HG03066 (cell line): ENCODE results near the gene DPY30.
"Not testable (repeated sequence)": the region's sequence is repeated elsewhere in the genome, so short reads cannot be mapped to it uniquely, and the experiment has no call there.

Experiments used
- ATAC-seq: cut with Tn5 transposase; IDR thresholded peaks from one replicate; pipeline ENCODE4 v1.9.1; 2021; ENCODE audit warnings: low read depth; ENCODE audit not compliant: unreplicated experiment

The DPY30 gene

DNA sequence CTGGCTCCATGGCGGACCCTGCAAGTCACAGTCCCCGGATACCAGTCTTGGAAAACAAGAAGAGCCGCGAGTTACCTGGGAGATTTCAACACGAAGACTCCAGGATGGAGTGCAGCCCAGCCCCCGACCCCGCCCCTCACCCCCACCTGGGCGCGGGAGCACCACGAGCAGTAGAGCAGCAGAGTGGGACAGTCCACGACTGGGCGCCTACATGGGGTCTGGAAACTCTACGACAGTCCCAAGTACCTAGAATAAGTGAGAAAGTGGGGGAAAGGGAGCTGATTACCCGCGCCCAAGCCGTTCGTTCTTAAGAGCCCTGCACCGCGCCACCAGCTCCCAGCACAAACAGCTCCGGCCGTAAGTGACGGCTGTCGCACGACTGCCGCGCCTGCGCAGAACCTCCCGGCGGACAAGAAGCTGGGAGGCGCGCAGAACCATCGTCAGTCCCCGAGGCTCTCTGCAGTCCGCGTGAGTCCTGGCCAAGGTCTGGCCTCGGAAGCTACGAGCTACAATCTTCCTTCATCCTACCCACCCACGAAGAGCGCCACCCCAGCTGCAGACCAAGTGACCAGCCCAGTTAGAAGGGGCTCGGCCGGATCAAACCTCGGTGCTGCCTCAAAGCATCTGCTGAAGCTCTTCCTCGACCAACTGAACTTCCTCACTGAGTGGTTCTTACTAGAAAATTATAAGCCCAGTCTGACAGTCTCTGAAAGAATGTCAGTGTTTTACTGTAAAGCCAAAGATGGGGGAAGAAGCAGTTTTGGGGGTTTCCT is at the start of gene DPY30:
TSS of gene DPY30 (minus strand) at position 359 of the 773 bp plus-strand sequence. CDS start at position 10, 349 bp downstream.
- ATAC-seq, result peak; percentile 85

DNA sequence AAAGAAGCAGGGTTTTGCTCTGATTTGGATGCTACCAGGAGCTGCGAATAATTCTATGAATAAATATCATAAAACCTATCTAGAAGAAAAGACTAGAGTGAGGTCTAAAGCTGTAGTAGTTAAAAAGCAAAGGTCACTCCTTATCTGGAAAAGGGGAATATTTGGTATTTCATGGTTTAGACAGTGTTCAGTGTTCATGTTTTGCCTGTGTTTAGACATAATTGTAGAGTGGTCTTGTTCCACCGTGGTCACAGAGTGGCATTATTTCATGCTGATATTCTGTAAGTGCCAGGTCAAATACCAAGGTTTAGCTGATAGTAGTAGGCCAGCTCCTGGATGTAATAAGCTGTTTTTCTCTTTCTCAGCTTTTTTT is 34.5 kb upstream of the DPY30 start:
- no peak for ATAC-seq

DNA sequence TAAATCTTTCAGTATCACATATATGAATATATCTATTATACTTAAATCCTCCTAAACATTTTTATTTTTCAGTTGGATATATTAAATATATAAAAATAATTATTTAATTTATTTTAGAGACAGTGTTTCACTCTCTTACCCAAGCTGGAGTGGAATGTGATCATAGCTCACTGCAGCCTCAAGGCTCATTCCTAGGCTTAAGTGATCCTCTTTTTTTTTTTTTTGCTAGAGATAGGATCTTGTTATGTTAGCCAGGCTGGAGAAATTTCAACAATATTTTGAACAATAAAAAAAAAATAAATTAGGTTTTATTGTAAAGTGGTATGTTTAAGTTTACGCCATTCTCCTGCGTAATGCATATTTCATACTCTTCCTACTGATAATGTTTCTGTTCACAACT is 27.9 kb upstream of the DPY30 start:
- ATAC-seq, result no peak

DNA sequence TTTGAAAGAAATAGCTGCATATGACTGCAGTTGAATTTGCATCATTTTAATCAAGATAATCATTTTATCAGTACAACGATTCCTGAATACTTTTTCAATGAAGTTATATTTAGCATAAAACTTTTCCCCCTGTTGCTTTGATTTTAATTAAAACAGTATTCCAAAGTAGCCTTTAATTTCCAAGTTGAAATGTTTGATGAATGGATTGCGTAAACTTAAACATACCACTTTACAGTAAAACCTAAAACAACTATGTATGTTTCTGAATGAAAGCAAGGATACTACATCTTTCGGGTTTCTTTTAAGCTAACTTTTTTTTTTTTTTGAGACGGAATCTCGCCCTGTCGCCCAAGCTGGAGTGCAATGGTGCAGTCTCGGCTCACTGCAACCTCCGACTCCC is 25.1 kb upstream of the DPY30 start:
- no peak for ATAC-seq

DNA sequence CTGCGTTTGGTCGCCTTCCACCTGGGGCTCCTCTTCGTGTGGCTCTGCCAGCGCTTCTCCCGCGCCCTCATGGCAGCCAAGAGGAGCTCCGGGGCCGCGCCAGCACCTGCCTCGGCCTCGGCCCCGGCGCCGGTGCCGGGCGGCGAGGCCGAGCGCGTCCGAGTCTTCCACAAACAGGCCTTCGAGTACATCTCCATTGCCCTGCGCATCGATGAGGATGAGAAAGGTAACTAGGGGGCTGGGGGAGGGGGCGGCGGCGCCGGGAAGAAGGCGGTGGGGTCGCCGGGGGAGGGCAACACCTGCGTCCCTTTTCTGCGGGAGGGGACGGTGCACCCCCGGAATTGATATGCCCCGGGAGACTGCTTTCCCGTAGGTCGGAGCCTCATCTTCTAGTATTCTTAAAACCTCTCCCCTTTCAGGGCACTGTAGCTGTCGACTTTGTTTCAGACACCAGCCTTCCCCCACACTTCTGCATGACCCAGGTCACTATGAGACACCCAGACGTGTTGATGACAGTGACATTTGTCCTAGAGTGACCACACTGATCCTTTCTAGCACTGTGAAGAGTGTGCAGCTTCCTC is 24.5 kb upstream of the DPY30 start:
- peak; percentile 2 for ATAC-seq

DNA sequence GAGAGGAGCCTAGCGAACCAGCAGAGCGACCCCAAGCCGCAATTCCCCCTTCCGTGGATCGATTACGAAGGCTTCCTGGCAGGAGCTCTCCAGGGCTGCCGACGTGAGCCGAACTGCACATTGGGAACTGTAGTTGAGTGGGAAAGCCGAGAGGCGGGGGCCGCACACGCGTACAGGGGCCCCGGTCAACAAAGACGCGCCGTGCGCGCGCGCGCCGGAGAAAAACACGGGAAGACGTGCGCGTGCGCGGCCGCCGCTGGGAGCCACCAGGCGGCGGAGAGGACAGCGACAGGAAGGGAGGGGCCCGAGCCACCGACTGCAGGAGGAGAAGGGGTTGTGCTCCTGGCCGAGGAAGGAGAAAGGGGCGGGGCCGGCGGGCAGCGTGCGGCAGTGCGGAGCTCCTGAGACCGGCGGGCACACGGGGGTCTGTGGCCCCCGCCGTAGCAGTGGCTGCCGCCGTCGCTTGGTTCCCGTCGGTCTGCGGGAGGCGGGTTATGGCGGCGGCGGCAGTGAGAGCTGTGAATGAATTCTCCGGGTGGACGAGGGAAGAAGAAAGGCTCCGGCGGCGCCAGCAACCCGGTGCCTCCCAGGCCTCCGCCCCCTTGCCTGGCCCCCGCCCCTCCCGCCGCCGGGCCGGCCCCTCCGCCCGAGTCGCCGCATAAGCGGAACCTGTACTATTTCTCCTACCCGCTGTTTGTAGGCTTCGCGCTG is 23.9 kb upstream of the DPY30 start, which contains the start of gene SPAST:
TSS of gene SPAST (plus strand) at position 247 of the 711 bp plus-strand sequence. CDS start at position 523, 276 bp downstream.
- peak; percentile 96 for ATAC-seq

DNA sequence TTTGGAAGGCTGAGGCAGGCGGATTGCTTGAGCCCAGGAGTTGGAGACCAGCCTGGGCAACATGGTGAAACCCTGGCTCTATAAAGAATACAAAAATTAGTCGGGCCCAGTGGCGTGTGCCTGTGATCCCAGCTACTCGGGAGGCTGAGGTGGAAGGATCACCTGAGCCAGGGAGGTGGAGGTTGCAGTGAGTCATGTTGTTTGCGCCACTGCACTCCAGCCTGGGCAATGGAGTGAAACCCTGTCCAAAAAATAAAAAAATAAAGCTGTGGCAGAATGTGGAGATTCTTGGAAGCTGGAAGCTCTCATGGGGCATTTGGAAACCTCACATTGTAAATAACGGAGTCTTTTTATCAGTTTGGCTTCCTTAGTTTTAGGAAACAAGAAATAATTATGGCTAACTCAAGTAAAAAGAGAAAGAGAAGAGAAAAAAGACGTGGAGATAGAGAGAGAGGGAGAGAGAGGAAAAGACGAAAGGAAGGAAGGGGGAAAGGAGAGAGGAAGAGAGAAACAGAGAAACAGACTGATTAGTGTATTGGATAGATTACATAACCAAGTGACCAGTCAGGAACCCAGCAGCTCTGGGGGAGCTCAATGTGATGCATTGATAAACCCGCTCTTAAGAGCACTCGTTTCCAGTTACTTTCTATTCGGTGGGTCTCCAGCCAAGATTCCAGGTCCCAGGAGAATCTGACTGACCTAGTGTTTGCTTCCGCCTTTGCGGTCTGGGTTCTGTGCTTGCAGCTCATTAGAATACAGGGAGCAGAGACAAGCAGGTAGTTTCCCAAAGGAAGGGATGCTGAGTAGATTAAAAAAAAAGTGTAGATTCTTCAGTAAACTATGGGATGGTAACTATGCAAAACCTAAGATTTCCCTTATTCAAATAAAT is 22.6 kb upstream of the DPY30 start:
- no peak for ATAC-seq

DNA sequence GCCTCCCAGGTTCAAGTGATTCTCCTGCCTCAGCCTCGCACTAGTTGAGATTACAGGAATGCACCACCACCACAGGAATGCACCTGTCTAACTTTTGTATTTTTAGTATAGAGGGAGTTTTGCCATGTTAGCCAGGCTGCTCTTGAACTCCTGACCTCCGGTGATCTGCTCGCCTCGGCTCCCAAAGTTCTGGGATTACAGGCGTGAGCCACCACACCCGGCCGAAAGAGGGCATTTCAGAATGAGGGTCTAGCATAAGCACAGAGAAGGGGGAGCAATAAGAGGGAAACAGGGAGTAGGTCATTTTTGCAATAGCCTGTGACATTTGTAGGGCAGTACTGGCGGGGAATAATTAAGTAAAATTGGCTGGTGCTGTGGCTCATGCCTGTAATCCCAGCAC is 21.8 kb upstream of the DPY30 start:
- no peak for ATAC-seq

DNA sequence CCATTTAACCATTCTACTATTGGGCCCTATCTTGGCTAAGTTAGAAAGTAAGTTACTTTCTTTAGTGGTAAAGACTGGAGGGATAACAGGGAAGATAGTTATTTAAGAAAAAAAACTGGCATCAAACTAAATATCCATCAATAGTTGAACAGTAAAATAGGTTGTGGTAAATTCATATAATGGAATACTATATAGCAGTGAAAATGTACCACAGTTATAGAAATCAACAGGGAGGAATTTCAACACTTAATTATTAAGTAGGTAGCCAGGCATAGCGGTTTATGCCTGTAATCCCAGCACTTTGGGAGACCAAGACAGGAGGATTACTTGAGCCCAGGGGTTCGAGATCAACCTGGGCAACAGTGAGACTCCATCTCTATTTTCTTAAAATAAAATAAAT is 20.7 kb upstream of the DPY30 start:
- no peak for ATAC-seq

DNA sequence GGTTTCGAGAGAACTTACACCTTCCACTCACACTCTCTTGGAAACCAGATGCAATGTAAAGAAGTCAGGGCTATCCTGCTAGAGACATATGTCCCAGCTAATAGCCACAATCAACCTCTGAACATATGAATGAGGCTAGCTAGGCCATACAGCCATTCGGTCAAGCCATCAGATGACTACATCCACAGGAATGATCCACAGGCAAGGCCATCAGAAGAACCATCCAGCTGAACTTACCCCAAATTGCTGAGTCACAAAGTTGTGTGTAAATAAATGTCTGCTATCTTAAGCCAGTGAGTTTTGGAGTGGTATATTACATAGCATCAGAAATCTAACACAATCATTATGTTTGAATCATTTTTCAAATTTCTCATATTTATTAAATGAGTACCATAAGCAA is 18.5 kb upstream of the DPY30 start:
- no peak for ATAC-seq

DNA sequence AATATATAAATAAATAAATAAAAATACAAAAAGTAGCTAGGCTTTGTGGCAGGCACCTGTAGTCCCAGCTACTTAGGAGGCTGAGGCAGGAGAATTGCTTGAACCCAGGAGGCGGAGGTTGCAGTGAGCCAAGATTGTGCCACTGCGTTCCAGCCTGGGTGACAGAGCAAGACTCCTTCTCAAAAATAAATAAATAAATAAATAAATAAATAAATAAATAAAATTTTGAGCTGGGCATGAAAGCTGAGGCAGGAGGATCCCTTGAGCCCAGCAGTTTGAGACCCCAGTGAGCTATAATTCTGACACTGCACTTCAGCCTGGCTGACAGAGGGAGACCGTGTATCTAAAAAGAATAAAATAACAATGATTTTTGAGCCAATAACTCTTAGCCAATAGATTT is 15.0 kb upstream of the DPY30 start:
- not testable (repeated sequence) for ATAC-seq

DNA sequence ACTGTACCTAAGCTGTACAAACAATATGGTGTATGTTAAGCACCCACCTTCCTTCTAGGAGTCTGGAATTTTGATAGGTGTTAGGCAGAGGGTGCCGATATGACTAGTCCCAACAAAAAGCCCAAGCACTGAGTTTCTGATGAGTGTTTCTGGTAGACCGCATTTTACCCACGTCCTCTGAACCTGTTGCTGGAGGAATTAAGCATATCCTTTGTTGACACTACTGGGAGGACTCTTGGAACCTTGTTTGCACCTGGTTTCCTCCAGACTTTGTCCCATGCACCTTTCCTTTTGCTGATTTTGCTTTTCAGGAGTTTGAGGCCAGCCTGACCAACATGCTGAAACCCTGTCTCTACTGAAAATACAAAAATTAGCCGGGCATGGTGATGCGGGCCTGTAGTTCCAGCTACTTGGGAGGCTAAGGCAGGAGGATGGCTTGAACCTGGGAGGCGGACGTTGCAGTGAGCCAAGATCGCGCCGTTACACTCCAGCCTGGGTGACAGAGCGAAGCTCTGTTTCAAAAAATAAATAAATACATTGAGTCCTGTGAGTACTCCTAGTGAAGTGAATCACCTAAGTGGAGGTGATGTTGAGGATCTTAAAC is 12.3 kb upstream of the DPY30 start:
- ATAC-seq, result no peak

DNA sequence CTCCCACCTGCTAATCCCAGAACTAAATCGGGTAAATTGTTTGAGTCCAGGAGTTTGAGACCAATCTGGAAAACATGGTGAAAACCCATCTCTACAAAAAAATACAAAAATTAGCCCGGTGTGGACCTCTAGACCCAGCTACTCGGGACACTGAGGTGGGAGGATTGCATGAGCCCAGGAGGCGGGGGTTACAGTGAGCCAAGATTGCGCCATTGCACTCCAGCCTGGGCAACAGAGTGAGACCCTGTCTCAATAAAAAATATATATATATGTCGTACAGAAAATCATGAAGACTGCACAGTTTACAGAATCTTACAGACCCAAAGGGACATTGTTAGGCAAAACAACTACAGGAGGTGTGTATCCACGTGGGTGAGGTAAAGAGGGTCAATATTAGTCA is 4.0 kb upstream of the DPY30 start:
- ATAC-seq, result no peak

DNA sequence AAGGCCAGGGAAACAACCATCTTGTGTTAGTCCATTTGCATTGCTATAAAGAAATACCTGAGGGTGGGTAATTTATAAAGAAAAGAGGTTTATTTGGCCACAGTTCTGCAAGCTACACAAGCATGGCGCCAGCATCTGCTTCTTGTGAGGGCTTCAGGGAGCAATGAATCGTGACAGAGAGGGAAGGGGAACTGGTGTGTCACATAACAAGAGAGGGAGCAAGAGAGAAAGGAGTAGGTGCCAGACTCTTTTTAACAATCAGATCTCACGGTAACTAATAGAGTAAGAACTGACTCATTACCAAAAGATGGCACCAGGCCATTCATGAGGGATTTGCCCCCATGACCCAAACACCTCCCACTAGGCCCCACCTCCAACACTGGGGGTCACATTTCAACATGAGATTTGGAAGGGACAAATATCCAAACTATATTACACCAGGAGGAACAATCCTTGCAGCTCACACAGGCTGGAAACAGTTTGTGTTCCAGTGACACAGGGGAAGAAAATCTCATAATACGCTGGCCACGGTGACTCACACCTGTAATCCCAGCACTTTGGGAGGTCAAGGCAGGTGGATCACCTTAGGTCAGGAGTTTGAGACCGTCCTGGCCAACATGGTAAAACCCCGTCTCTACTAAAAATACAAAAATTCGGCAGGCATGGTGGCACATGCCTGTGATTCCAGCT is 5.3 kb downstream of the DPY30 start:
- not testable (repeated sequence) for ATAC-seq

DNA sequence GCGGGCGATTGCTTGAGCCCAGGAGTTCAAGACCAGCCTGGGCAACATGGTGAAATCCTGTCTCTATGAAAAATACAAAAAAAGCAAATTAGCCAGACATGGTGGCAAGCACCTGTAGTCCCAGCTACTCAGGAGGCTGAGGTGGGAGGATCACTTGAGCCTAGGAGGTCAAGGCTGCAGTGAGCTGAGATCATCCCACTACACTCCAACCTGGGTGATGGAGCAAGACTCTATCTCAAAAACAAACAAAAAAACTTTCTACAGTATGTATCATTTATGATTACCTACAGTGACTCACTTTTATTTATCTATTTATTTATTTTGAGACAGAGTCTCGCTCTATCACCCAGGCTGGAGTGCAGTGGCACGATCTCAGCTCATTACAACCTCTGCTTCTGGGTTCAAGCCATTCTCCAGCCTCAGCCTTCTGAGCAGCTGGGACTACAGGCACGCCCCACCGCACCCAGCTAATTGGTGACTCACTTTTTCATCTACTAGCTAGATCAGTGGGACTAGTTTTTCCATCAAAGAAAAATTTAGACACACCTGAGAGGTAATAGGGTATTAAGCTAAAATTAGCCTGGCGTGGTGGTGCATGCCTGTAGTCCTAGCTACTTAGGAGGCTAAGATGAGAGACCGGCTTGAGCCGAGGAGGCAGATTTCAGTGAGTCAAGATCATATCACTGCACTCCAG is 20.7 kb downstream of the DPY30 start:
- ATAC-seq, result not testable (repeated sequence)

DNA sequence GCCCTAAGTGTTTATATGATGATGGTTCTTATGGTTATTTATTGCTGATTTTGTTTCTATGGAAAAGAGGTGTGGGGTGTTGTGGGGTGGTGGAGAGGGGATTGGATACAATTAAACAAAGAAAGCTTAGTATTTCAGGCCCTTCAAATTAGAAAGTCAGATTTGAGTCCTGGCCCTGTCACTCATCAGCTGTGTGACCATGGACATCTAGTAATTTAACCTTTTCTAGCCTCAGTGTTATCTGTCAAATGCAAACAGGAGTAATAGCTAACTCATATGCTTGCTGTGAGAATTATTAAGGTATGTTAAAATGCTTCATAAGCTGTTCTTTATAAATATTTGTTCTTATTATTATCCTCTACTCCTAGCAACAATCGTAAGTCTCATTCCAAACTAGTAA is 26.7 kb downstream of the DPY30 start:
- no peak for ATAC-seq

DNA sequence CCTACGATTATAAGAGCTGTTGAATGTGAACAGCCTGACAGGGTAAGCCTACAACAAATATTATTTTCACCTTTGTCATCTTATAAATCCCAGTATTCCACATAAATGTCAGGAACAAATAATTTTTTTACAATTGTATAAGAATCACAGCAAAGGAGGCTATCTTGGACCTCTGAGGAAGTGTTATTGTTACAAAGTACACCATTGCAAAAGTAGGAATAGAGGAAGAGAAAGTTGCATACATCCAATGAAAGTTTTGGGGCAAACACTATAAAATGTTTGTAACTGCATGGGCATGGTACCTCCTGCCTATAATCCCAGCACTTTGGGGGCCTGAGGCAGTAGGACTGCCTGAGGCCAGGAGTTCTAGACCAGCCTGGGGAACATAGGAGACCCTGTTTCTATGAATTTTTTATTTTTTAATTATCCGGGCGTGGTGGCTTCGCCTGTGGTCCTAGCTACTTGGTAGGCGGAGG is 28.1 kb downstream of the DPY30 start:
- ATAC-seq, result no peak

DNA sequence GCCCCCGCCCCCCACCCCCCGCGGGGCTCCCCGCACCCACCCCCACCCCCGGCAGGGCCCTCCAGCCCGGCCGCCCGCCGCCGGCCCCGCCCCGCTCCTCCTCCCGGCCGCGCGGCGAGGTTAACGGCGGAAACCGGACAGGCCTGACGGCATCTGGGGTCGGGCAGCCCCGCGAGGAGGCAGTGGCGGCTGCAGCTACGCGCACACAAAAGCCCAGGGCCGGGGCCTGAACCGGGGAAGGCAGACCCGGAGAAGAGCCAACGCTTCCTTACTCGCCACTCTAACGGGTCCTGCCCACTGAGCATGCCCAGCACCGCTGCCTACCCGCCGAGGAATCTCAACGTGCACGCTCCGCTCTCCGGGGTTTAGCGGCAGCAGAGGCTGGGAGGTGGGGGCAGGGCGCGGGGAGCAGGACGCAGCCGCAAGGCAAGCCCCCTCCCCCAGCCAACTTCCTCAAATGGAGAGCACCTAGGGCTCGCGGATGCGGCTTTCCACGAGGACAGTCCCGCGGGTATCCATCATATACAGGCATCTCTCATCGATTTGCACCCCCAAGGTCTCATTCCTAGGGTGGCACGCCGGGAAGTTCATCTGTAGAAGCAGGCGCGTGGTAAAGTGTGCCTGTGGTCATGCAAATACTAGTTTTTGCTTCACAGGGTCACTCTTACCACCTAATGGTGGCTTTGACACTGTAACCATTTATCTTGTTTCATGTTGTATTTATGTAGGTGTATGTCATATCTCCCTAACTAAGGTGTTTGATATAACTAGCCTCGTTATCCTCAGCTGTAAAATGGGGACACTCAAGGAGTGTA is 28.7 kb downstream of the DPY30 start, which contains the start of gene MEMO1:
TSS of gene MEMO1 (minus strand) at position 339 of the 815 bp plus-strand sequence. CDS start 761 bp downstream, outside the sequence.
- peak; percentile 59 for ATAC-seq
